Measurements from ENCODE around the gene THYN1.
"Not testable (repeated sequence)": the region's sequence is repeated elsewhere in the genome, so short reads cannot be mapped to it uniquely, and the experiment has no call there.

THYN1 gene

GRCh38 chr11:134275534-134276395, 22.6 kb upstream of the THYN1 start, which contains the start of gene GLB1L3:
TSS of gene GLB1L3 (plus strand) at chr11:134276379. CDS start at chr11:134276741, 362 bp downstream.
- in situ Hi-C loops (cut with HindIII; ENCODE audit: low sequenced_read_pairs) = no loop called here

- in situ Hi-C loops (cut with HindIII; ENCODE audit: low sequenced_read_pairs) = no loop called here
Measured at GRCh38 chr11:134275188-134275533, 22.0 kb upstream of the THYN1 start.

GRCh38 chr11:134273317-134273712, 20.2 kb upstream of the THYN1 start:
- in situ Hi-C loops (cut with HindIII; ENCODE audit: low sequenced_read_pairs) = no loop called here

- in situ Hi-C loops (cut with HindIII; ENCODE audit: low sequenced_read_pairs) = no loop called here
Measured at GRCh38 chr11:134272381-134273316, 19.5 kb upstream of the THYN1 start.

GRCh38 chr11:134271978-134272377, 18.8 kb upstream of the THYN1 start:
- in situ Hi-C loops (cut with HindIII; ENCODE audit: low sequenced_read_pairs) = no loop called here

- in situ Hi-C loops (cut with HindIII; ENCODE audit: low sequenced_read_pairs) = no loop called here
Measured at GRCh38 chr11:134270250-134270714, 17.1 kb upstream of the THYN1 start.

- in situ Hi-C loops (cut with HindIII; ENCODE audit: low sequenced_read_pairs) = no loop called here
Measured at GRCh38 chr11:134267966-134268365, 14.8 kb upstream of the THYN1 start.

- in situ Hi-C loops (cut with HindIII; ENCODE audit: low sequenced_read_pairs) = no loop called here
Measured at GRCh38 chr11:134267461-134267860, 14.3 kb upstream of the THYN1 start.

GRCh38 chr11:134266841-134267251, 13.7 kb upstream of the THYN1 start:
- in situ Hi-C loops (cut with HindIII; ENCODE audit: low sequenced_read_pairs) = no loop called here

- in situ Hi-C loops (cut with HindIII; ENCODE audit: low sequenced_read_pairs) = no loop called here
Measured at GRCh38 chr11:134266440-134266839, 13.3 kb upstream of the THYN1 start.

GRCh38 chr11:134264966-134265764, 12.0 kb upstream of the THYN1 start:
- in situ Hi-C loops (cut with HindIII; ENCODE audit: low sequenced_read_pairs) = no loop called here

GRCh38 chr11:134261626-134262488, 8.7 kb upstream of the THYN1 start:
- in situ Hi-C loops (cut with HindIII; ENCODE audit: low sequenced_read_pairs) = no loop called here

GRCh38 chr11:134260983-134261382, 7.8 kb upstream of the THYN1 start:
- in situ Hi-C loops (cut with HindIII; ENCODE audit: low sequenced_read_pairs) = no loop called here

- in situ Hi-C loops (cut with HindIII; ENCODE audit: low sequenced_read_pairs) = no loop called here
Measured at GRCh38 chr11:134260503-134260902, 7.4 kb upstream of the THYN1 start.

- in situ Hi-C loops (cut with HindIII; ENCODE audit: low sequenced_read_pairs) = no loop called here
Measured at GRCh38 chr11:134258577-134258976, 5.4 kb upstream of the THYN1 start.

GRCh38 chr11:134257101-134257500, 3.9 kb upstream of the THYN1 start:
- in situ Hi-C loops (cut with HindIII; ENCODE audit: low sequenced_read_pairs) = no loop called here

- in situ Hi-C loops (cut with HindIII; ENCODE audit: low sequenced_read_pairs) = not testable (repeated sequence)
Measured at GRCh38 chr11:134255184-134255561, 2.0 kb upstream of the THYN1 start.

- in situ Hi-C loops (cut with HindIII; ENCODE audit: low sequenced_read_pairs) = no loop called here
Measured at GRCh38 chr11:134254433-134255183, 1.5 kb upstream of the THYN1 start.
